Activated T-helper 1 cell treated with anti-CD3 and anti-CD28 coated beads, Interleukin-12 subunit alpha, Interleukin-12 subunit beta, Interleukin-2, Interleukin-4 antibody, amounts not matched to agents 30 ng/mL and 10 ng/mL and 1 ng/mL, durations not matched to agents 14 hours and 24 hours and 36 hours (primary cell): ENCODE measurements around the gene GCLC. TPM values are rescaled to one million over a fixed set of nuclear protein-coding genes. Genes with fewer than 3 reads are reported as not detected.

Experiments used
- DNase-seq: peaks from one replicate; pipeline ENCODE4 v3.0.0; 2021; ENCODE audit warnings: low spot score
- H3K27ac Mint-ChIP-seq: one replicate; pipeline ENCODE4 v1.8.0; 2021; ENCODE audit warnings: mild to moderate bottlenecking, mixed read lengths
- H3K27me3 Mint-ChIP-seq: one replicate; pipeline ENCODE4 v1.8.0; 2022; ENCODE audit warnings: mild to moderate bottlenecking, moderate library complexity, mixed read lengths; ENCODE audit not compliant: insufficient read depth
- H3K36me3 Mint-ChIP-seq: one replicate; pipeline ENCODE4 v1.8.0; 2021; ENCODE audit warnings: low read depth, mixed read lengths
- H3K4me1 Mint-ChIP-seq: one replicate; pipeline ENCODE4 v1.8.0; 2021; ENCODE audit warnings: low read depth, mixed read lengths
- H3K4me3 Mint-ChIP-seq: one replicate; pipeline ENCODE4 v1.8.0; 2021; ENCODE audit warnings: mild to moderate bottlenecking, moderate library complexity, mixed read lengths
- H3K9me3 Mint-ChIP-seq: one replicate; pipeline ENCODE4 v1.8.0; 2021; ENCODE audit warnings: mixed read lengths
- intact Hi-C: fragments of 100-400 bp; cut with micrococcal nuclease; formaldehyde crosslinking; loops from one replicate; pipeline ENCODE4 v1.15.1; 2024
- total RNA-seq: library from RNA; stranded (reverse); gene quantifications from 2 replicates; pipeline ENCODE4 v1.2.3, GENCODE V29; 2022

GCLC gene
- total RNA-seq, 1 donor from 2014 or later: 26.1 TPM

DNA sequence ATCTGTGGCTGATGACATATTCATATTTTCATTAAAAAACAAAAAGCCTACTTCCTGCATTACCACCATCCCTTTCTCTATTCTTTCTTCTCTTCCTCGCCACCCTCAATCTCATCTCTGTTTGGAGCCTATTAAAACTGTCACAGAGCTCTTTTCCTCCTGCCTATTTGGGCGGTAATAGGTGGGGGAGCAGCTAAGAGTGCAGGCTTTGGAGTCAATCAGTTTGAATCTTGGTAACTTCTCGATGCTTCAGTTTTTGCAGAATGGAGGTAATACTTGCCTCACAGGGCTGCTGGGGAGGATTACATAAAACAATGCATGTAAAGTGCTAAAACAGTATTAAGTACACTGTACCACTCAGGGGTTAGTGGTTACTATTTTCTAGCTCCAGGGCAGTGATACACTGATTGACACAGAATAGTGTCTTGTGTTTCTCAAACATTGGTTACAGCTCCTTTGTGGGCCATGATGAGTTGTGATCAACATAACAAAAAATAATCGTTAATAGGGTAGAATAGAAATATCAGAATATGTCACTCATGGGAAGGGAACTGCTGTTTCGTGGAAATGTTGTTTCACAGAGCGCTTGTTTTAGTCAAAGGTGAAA lies 14.0 kb downstream of the GCLC start:
- Mint-ChIP-seq H3K36me3 (no peaks in the 10 kb centered on the region), H3K27ac (no peak overlapping the region), H3K27me3 (no peaks in the 10 kb centered on the region), H3K9me3 (no peaks in the 10 kb centered on the region), H3K4me3 (no peak overlapping the region), H3K4me1 (peaks cover 14% of the 10 kb centered on the region)
- no peak for DNase-seq
- intact Hi-C loops: no loop called here

DNA sequence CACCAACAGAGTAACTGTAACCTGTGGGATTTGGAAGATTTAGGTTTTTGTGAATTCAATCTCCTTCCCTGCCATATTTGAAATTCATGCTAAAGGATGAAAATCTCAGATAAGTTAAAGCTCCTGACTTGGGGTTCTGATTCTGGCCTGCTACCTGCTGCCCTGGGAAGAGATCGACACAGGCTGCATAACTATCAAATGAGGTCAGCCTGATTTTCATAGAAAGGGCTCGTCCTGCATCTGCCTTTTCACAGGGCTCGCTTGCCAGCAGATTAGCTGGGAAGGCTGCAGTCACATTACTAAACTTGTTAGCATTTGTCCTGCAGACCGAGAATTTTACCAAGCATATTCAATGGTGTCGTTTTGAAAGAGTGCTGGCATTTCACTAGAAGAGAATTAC lies 14.6 kb downstream of the GCLC start:
- no peaks in the 10 kb centered on the region for H3K9me3 Mint-ChIP-seq
- peaks cover 14% of the 10 kb centered on the region for H3K4me1 Mint-ChIP-seq
- H3K36me3 Mint-ChIP-seq: no peaks in the 10 kb centered on the region
- no peak overlapping the region for H3K27ac Mint-ChIP-seq
- H3K4me3 Mint-ChIP-seq: no peak overlapping the region
- no peaks in the 10 kb centered on the region for H3K27me3 Mint-ChIP-seq
- intact Hi-C loops: no loop called here
- DNase-seq: no peak

DNA sequence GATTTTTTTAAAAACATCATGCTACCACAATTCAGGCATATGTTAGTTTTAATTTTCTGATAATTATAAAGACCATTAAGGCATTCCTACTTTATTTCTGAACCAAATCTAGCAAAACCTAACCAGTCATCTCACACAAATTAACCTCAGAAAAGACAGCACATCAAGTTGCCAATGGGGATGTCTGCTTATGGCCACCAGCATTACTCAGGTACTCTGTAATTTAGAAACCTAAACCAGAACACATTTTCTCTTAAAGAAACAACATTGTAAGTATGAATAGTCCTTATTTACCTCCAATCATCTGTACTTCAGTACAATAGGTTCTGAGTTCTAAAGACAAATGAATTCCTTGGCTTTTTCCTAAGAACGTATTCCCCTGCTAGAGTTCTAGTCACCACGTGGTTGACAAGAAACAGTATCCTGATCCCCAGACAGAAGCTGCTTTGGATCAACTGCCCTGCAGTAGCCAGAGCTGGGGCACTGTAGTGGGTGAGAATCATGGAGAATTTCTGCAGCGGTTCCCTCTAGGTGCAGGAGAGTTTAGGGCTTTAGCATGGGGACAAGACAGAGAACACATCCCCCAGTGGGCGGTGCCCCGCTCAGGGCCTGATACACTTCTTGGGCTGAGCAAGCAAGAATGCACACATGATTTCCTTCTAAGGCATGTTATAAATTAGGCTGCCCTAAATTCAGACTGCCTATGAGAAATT lies 15.4 kb downstream of the GCLC start:
- no peaks in the 10 kb centered on the region for H3K36me3 Mint-ChIP-seq
- no peak overlapping the region for H3K4me3 Mint-ChIP-seq
- intact Hi-C loops: no loop called here
- H3K27ac Mint-ChIP-seq: no peak overlapping the region
- H3K9me3 Mint-ChIP-seq: no peaks in the 10 kb centered on the region
- H3K27me3 Mint-ChIP-seq: no peaks in the 10 kb centered on the region
- peaks cover 14% of the 10 kb centered on the region for H3K4me1 Mint-ChIP-seq
- no peak for DNase-seq

DNA sequence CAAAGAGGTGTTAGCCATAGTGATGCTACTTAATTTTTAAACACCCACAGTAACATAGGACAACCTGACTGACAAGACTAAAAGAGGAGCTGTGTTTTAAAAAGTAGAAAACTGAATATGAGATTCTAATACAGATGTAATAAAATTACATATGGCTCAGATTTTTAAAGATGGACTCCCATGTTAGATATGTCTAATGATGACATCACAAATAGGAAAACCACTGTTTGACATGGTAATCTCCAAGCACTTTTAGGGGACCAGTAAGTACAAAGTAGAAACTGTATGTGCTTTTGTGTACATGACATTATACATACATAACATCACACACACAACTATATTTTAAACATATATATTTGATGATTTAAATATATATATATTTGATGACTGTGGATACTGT lies 16.8 kb downstream of the GCLC start:
- H3K4me1 Mint-ChIP-seq: peaks cover 12% of the 10 kb centered on the region
- no peaks in the 10 kb centered on the region for H3K36me3 Mint-ChIP-seq
- no peaks in the 10 kb centered on the region for H3K9me3 Mint-ChIP-seq
- intact Hi-C loops: no loop called here
- DNase-seq: no peak
- no peaks in the 10 kb centered on the region for H3K27me3 Mint-ChIP-seq
- no peak overlapping the region for H3K27ac Mint-ChIP-seq
- no peak overlapping the region for H3K4me3 Mint-ChIP-seq

DNA sequence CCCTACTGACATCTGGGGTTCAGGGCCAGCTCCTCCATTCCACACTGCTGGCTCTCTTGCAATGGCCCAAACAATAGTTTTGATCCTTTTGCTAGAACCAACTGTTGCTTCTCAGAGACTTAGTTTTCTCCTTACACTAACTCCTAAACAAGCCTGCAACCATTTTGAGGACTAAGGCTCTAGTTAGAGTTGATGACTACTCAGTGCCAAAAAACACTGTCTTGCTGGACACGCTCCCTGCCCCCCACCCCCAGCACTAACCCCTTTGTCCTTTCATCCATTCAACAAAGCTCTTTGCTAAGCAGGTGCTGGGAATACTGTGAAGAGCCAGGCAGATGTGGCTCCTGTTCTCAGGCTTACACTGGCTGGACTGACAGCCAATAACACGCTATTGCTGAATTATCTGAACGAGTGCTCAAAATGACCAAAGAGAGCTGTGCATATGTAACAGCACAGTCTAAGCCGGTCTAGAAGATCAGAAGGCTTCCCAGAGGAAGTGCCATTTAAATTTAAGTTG lies 17.6 kb downstream of the GCLC start:
- peaks cover 4% of the 10 kb centered on the region for H3K4me1 Mint-ChIP-seq
- no peak overlapping the region for H3K4me3 Mint-ChIP-seq
- no peaks in the 10 kb centered on the region for H3K27me3 Mint-ChIP-seq
- no peaks in the 10 kb centered on the region for H3K36me3 Mint-ChIP-seq
- no peaks in the 10 kb centered on the region for H3K9me3 Mint-ChIP-seq
- intact Hi-C loops: no loop called here
- no peak for DNase-seq
- H3K27ac Mint-ChIP-seq: no peak overlapping the region

DNA sequence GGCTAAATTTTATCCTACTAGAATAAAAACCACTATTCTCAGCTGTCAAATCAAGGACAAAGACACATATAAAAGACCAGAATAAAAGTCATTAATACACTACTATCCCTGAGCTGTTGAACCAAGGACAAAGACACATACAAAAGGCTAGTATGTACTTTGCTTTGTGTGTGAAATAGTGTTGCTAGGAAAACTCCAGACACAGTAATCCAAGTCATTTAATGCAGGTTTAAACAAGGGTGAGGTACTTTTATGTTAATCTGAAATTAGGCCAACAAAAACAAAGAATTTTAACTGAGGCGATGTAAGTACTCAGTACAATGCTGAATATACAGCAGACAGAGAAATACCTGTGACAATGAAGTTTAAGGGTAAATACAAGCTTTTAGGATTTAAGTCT lies 18.9 kb downstream of the GCLC start:
- no peaks in the 10 kb centered on the region for H3K9me3 Mint-ChIP-seq
- intact Hi-C loops: no loop called here
- no peaks in the 10 kb centered on the region for H3K4me1 Mint-ChIP-seq
- no peak for DNase-seq
- no peaks in the 10 kb centered on the region for H3K27me3 Mint-ChIP-seq
- no peak overlapping the region for H3K4me3 Mint-ChIP-seq
- no peak overlapping the region for H3K27ac Mint-ChIP-seq
- no peaks in the 10 kb centered on the region for H3K36me3 Mint-ChIP-seq

DNA sequence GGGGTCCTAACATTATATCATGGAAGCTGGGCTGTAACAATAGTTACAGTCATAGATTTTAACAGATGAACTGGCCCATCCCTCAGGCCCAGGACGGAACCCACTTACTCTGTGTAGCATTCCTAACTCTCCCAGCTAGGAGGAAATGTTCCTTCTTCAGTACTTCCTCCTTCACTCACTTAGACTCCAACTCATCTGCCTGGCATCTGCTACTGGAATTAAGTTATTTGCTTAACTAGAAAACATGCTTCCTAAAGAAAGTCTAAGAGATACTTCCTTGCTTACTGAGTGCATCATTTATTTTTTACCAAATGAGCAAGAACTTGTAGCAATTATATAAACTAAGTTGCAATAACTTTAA lies 20.5 kb downstream of the GCLC start:
- Mint-ChIP-seq H3K4me3 (no peak overlapping the region), H3K36me3 (no peaks in the 10 kb centered on the region), H3K9me3 (no peaks in the 10 kb centered on the region), H3K4me1 (no peaks in the 10 kb centered on the region), H3K27ac (no peak overlapping the region), H3K27me3 (no peaks in the 10 kb centered on the region)
- intact Hi-C loops: no loop called here
- DNase-seq: no peak

DNA sequence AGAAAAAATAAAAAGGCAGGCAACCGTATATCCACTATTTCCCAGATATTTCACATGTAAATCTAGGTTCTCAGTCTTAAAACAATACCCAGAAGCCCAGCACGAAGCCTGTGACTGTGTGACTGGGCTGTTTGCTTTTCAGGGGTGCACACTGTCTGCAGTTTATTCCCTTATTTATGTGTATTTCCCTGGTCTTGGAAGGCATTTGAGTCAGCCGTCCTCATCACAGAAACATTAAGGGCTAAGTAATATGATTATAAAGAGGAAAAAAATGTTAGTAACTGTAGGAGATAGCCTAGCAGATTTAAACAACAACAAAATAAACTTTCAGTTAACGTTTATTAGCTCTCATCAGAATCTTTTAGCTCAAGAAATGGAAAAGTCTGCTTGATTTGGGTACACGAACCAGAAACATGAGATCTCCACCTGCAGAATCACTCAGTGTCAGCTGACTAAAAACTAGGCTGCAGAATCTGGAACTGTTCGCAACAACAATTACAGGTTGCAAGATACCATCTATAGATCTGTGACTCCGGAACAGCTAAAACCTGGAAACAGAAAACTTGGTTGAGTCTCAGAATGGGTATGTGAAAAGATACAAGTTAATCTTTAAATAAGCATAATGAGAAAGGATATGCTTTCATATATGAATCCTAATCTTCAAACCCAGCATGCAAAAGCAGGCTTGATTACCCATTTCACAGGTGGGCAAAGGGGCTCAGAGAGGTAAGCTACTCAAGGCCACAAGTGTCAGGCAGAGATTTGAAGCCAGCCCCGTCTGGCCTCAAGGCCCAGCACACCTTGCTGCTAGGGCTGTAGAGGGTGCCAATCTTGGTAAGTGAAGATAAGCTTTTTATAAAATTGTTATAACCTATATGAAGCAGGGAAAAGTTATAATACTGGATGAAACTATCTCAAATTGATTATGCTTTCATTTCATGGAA lies 21.1 kb downstream of the GCLC start:
- no peak for DNase-seq
- H3K4me3 Mint-ChIP-seq: no peak overlapping the region
- H3K36me3 Mint-ChIP-seq: peaks cover 2% of the 10 kb centered on the region
- no peaks in the 10 kb centered on the region for H3K9me3 Mint-ChIP-seq
- no peaks in the 10 kb centered on the region for H3K4me1 Mint-ChIP-seq
- no peaks in the 10 kb centered on the region for H3K27me3 Mint-ChIP-seq
- intact Hi-C loops: no loop called here
- H3K27ac Mint-ChIP-seq: no peak overlapping the region

DNA sequence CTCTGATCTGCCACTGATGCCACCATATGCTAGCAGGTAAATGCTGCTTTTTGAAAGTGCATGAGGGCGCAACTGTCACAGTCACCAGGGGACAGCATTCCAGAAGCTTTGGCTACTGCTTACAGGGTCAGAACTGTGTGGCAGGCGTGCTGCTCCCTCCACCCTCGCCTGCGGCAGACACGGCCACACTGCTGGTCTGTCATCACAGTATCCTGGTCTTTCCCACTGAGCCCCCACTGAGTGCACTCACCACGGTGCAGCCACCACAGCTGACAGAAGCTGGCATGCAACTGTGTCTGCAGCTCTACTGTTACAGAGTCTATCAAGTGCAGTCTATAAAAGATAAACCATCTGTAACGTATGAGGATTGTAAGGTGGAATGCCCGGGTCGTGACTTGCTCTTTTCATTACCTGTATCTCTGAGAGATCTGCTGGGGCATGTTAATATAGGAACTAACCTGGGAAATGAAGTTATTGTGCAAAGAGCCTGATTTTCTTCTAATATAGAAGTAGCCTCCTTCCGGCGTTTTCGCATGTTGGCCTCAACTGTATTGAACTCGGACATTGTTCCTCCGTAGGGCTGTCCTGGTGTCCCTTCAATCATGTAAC lies 24.5 kb downstream of the GCLC start:
- Mint-ChIP-seq H3K4me1 (no peaks in the 10 kb centered on the region), H3K27me3 (no peaks in the 10 kb centered on the region), H3K36me3 (peaks cover 6% of the 10 kb centered on the region), H3K27ac (no peak overlapping the region), H3K9me3 (no peaks in the 10 kb centered on the region), H3K4me3 (no peak overlapping the region)
- no peak for DNase-seq
- intact Hi-C loops: no loop called here

DNA sequence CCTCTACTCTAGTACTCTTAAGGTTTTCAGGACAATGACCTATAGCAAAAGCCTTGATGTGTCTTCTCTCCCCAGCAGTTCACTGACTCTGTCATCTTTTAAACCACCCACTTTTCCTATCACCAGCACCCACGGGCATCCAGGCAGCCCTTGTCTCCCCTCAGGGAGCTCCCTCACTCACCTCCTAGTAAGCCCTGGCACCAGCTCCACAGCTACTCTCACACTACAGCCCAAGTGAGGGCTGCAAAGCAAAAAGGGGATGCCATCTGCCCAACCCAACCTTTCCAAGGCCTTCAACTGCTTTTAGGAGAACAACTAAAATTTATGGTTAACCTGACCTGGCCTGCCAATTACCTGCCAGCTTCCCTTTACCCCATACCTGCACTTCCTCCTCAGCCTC lies 26.0 kb downstream of the GCLC start:
- peaks cover 13% of the 10 kb centered on the region for H3K36me3 Mint-ChIP-seq
- intact Hi-C loops: no loop called here
- H3K4me1 Mint-ChIP-seq: no peaks in the 10 kb centered on the region
- H3K9me3 Mint-ChIP-seq: no peaks in the 10 kb centered on the region
- no peak overlapping the region for H3K4me3 Mint-ChIP-seq
- H3K27ac Mint-ChIP-seq: no peak overlapping the region
- H3K27me3 Mint-ChIP-seq: no peaks in the 10 kb centered on the region
- DNase-seq: no peak

DNA sequence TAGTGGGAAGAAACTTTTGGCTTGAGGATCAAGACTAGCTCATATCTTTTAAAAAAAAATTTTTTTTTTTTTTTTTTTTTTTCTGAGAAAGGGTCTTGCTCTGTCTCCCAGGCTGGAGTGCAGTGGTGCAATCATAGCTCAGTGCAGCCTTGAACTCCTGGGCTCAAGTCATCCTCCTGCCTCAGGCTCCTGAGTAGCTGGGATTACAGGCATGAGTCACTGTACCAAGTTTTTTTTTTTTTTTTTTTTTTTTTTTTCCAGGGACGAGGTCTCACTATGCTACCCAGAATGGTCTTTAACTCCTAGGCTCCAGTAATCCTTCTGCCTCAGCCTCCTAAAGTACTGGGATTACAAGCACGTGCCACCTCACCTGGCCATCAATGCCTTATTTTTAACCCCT lies 27.9 kb downstream of the GCLC start:
- H3K4me1 Mint-ChIP-seq: no peaks in the 10 kb centered on the region

DNA sequence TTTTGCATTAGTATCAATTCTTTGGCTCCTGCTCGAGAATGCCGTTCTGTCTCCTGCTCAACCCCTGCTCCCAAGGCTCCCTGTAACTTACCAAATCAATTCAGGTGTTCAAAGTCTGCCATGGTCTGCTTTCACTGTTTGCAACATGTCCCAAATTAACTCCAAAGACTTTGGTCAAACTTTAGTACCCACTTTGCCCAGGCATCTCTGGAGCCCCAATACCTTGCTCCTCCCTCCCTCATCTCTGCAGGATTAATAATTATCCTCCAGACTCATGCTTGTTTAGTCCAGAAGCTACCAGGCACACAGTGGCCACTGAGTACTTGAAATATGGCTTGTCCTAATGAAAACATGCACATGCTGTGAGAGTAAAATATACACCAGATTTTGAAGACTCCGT lies 30.2 kb downstream of the GCLC start:
- no peak for DNase-seq
- Mint-ChIP-seq H3K36me3 (peaks cover 23% of the 10 kb centered on the region), H3K4me3 (no peak overlapping the region), H3K9me3 (no peaks in the 10 kb centered on the region), H3K27ac (no peak overlapping the region), H3K4me1 (no peaks in the 10 kb centered on the region), H3K27me3 (no peaks in the 10 kb centered on the region)
- intact Hi-C loops: no loop called here

More for the DNA sequence above, 27.9 kb downstream of the GCLC start:
- H3K27ac Mint-ChIP-seq: no peak overlapping the region
- no peak overlapping the region for H3K4me3 Mint-ChIP-seq
- no peaks in the 10 kb centered on the region for H3K27me3 Mint-ChIP-seq
- no peaks in the 10 kb centered on the region for H3K9me3 Mint-ChIP-seq
- no peak for DNase-seq
- H3K36me3 Mint-ChIP-seq: peaks cover 18% of the 10 kb centered on the region
- intact Hi-C loops: no loop called here
